ENCODE data around the gene RAD51B. TPM values are rescaled to one million over a fixed set of nuclear protein-coding genes. Genes with fewer than 3 reads are reported as not detected.
A peak's percentile ranks its signal among the peaks of the same experiment; 100 is the strongest.

RAD51B gene
- total and polyA plus RNA-seq, 2 donors (not counting 1 experiment from before 2014, with no cell fraction given), result 4.6 to 16.3 TPM

DNA sequence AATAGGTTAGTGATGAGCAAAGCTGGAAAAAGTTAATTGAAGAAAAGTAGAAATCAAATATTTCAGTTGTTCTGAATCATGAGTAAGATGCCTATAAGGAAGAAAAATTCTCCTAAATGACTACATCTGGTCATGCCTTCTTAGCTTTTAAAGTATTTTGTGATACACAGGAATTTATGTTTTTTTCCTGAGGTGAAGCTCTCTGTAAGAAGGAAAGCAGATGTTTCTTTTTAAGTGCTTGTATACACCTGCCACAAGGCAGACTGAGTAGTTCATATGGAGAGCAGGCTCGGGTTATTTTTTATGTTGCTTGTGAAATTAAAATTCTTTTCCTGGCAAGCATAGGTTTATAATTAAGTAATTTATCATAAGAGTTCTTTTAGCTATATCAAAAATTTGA is 275.2 kb downstream of the RAD51B start:
- peak in 1 of 2 donors; percentile 39 for DNase-seq (ENCODE audit: low read depth in 2 of 2)
- Histone ChIP-seq H3K79me2 (ENCODE audit: control insufficient read depth, insufficient read depth, low read length) (no peaks in the 10 kb centered on the region), H3K4me1 (ENCODE audit: control insufficient read depth, extremely low read depth, insufficient read depth, low read length) (no peaks in the 10 kb centered on the region), H2AFZ (ENCODE audit: low read length) (no peak overlapping the region), H3K27ac (ENCODE audit: insufficient read depth, low read length) (no peak overlapping the region), H3K9ac (ENCODE audit: insufficient read depth, low read length) (no peak overlapping the region), H4K20me1 (ENCODE audit: control insufficient read depth, extremely low read depth, insufficient read depth, low read length) (no peaks in the 10 kb centered on the region), H3K36me3 (ENCODE audit: control insufficient read depth, insufficient read depth, low read length) (no peaks in the 10 kb centered on the region), H3K27me3 (ENCODE audit: control insufficient read depth, insufficient read depth, low read length) (no peaks in the 10 kb centered on the region), H3K4me2 (ENCODE audit: extremely low read depth, insufficient read depth, low read length) (no peak overlapping the region), H3K4me3 (replicated peaks in 1 of 4; ENCODE audit: control extremely low read depth in 1 of 4, insufficient read depth in 1 of 4, low read depth in 3 of 4, low read length in 4 of 4) (no peak overlapping the region), H3K9me3 (ENCODE audit: control insufficient read depth, insufficient read depth, low read depth, low read length) (no peaks in the 10 kb centered on the region)
- no peak for TF ChIP-seq EZH2 (IDR thresholded peaks at IDR 0.05; ENCODE audit: low read length, missing control alignments)
- TF ChIP-seq, protein P1, sequence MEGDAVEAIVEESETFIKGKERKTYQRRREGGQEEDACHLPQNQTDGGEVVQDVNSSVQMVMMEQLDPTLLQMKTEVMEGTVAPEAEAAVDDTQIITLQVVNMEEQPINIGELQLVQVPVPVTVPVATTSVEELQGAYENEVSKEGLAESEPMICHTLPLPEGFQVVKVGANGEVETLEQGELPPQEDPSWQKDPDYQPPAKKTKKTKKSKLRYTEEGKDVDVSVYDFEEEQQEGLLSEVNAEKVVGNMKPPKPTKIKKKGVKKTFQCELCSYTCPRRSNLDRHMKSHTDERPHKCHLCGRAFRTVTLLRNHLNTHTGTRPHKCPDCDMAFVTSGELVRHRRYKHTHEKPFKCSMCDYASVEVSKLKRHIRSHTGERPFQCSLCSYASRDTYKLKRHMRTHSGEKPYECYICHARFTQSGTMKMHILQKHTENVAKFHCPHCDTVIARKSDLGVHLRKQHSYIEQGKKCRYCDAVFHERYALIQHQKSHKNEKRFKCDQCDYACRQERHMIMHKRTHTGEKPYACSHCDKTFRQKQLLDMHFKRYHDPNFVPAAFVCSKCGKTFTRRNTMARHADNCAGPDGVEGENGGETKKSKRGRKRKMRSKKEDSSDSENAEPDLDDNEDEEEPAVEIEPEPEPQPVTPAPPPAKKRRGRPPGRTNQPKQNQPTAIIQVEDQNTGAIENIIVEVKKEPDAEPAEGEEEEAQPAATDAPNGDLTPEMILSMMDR (conservative IDR thresholded peaks at IDR 0.05 in 1 of 2, IDR thresholded peaks at IDR 0.05 in 1 of 2; ENCODE audit: low read depth in 1 of 2, low read length in 2 of 2), result no peak

DNA sequence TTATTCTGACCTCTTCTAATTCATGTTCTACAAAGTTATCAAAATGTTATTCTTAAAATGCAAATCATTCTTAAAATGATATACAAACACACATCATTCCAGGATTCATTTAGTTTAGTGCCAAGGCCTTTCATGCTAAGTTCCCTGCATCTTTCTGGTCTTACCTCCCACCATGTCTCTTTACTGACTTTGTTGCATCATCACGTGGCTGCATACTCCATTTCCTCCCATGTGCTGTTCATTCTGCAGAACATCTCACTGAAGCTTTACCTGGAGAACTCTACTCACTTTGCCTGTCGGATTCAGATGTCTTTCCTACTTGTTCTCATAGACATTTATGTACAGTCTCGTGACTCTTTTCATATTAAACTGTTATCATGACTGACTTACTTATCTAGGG is 278.1 kb downstream of the RAD51B start:
- Histone ChIP-seq H2AFZ (ENCODE audit: low read length) (no peak overlapping the region), H3K27ac (ENCODE audit: insufficient read depth, low read length) (no peak overlapping the region), H3K4me1 (ENCODE audit: control insufficient read depth, extremely low read depth, insufficient read depth, low read length) (no peaks in the 10 kb centered on the region), H3K4me2 (ENCODE audit: extremely low read depth, insufficient read depth, low read length) (no peak overlapping the region), H3K36me3 (ENCODE audit: control insufficient read depth, insufficient read depth, low read length) (no peaks in the 10 kb centered on the region), H3K79me2 (ENCODE audit: control insufficient read depth, insufficient read depth, low read length) (no peaks in the 10 kb centered on the region), H3K9ac (ENCODE audit: insufficient read depth, low read length) (no peak overlapping the region), H3K27me3 (ENCODE audit: control insufficient read depth, insufficient read depth, low read length) (no peaks in the 10 kb centered on the region), H3K9me3 (ENCODE audit: control insufficient read depth, insufficient read depth, low read depth, low read length) (no peaks in the 10 kb centered on the region), H4K20me1 (ENCODE audit: control insufficient read depth, extremely low read depth, insufficient read depth, low read length) (no peaks in the 10 kb centered on the region), H3K4me3 (replicated peaks in 1 of 4; ENCODE audit: control extremely low read depth in 1 of 4, insufficient read depth in 1 of 4, low read depth in 3 of 4, low read length in 4 of 4) (no peak overlapping the region)
- no peak for DNase-seq (ENCODE audit: low read depth in 2 of 2)
- no peak for TF ChIP-seq EZH2 (IDR thresholded peaks at IDR 0.05; ENCODE audit: low read length, missing control alignments)
- TF ChIP-seq, protein P1 (conservative IDR thresholded peaks at IDR 0.05 in 1 of 2, IDR thresholded peaks at IDR 0.05 in 1 of 2; ENCODE audit: low read depth in 1 of 2, low read length in 2 of 2), result no peak

DNA sequence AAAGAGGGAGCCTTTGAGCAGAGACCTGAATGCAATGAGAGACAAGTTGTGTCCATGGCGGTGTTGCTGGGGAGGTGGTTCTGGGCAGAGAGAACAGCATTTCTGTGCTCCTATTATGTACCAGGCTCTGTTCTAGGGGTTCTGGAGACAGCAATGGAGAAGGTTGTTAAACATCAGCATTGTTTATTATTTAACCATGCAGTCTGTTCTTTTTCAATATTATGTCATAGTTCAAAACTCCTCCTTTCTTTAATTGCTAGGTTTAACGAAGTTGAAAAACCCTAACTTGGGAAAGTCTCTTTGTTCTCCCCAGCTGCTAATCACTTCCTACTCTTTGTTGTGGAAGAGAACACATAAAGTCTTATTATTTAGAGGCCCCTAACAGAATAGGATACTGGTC is 279.3 kb downstream of the RAD51B start:
- H3K9me3 ChIP-seq (ENCODE audit: control insufficient read depth, insufficient read depth, low read depth, low read length), result no peaks in the 10 kb centered on the region
- H3K9ac ChIP-seq (ENCODE audit: insufficient read depth, low read length), result no peak overlapping the region
- H3K36me3 ChIP-seq (ENCODE audit: control insufficient read depth, insufficient read depth, low read length), result no peaks in the 10 kb centered on the region
- TF ChIP-seq, protein P1 (conservative IDR thresholded peaks at IDR 0.05 in 1 of 2, IDR thresholded peaks at IDR 0.05 in 1 of 2; ENCODE audit: low read depth in 1 of 2, low read length in 2 of 2), result no peak
- H3K4me2 ChIP-seq (ENCODE audit: extremely low read depth, insufficient read depth, low read length), result no peak overlapping the region
- no peak for DNase-seq (ENCODE audit: low read depth in 2 of 2)
- H3K4me1 ChIP-seq (ENCODE audit: control insufficient read depth, extremely low read depth, insufficient read depth, low read length), result peaks cover 1% of the 10 kb centered on the region
- no peak overlapping the region for H3K4me3 ChIP-seq (replicated peaks in 1 of 4; ENCODE audit: control extremely low read depth in 1 of 4, insufficient read depth in 1 of 4, low read depth in 3 of 4, low read length in 4 of 4)
- H2AFZ ChIP-seq (ENCODE audit: low read length), result no peak overlapping the region
- no peaks in the 10 kb centered on the region for H3K27me3 ChIP-seq (ENCODE audit: control insufficient read depth, insufficient read depth, low read length)
- no peaks in the 10 kb centered on the region for H4K20me1 ChIP-seq (ENCODE audit: control insufficient read depth, extremely low read depth, insufficient read depth, low read length)
- H3K27ac ChIP-seq (ENCODE audit: insufficient read depth, low read length), result no peak overlapping the region
- H3K79me2 ChIP-seq (ENCODE audit: control insufficient read depth, insufficient read depth, low read length), result no peaks in the 10 kb centered on the region
